ENCODE data around the gene RSPH10B.
"Not testable (repeated sequence)": the region's sequence is repeated elsewhere in the genome, so short reads cannot be mapped to it uniquely, and the experiment has no call there.

Gene RSPH10B

GRCh38 chr7:5926263-5926870, 44.1 kb downstream of the RSPH10B start:
- H3K36me3 ChIP-seq (ENCODE audit: control insufficient read depth in 1 of 2, insufficient read depth in 2 of 2, low read depth in 1 of 2, low read length in 2 of 2); H4K91ac ChIP-seq (ENCODE audit: low read length); H3K27me3 ChIP-seq (ENCODE audit: control insufficient read depth in 1 of 2, insufficient read depth in 1 of 2, low read length in 2 of 2); H3K14ac ChIP-seq (ENCODE audit: low read length in 2 of 2); H3K18ac ChIP-seq (ENCODE audit: low read depth in 1 of 2, low read length in 2 of 2); DNase-seq; H2AK5ac ChIP-seq (ENCODE audit: low read length, severe bottlenecking); H2AFZ ChIP-seq (ENCODE audit: low read depth, low read length); H3K4me2 ChIP-seq (ENCODE audit: low read length, poor library complexity, severe bottlenecking); H4K8ac ChIP-seq (ENCODE audit: low read length); H3K79me1 ChIP-seq (replicated peaks; ENCODE audit: low read length, poor library complexity, severe bottlenecking); H2BK120ac ChIP-seq (ENCODE audit: low read depth, low read length); H2BK15ac ChIP-seq (ENCODE audit: low read depth, poor library complexity, severe bottlenecking); H3K9me3 ChIP-seq (ENCODE audit: control insufficient read depth, low read length); H3K4me1 ChIP-seq (ENCODE audit: control insufficient read depth, insufficient read depth, low read depth, low read length); H2BK5ac ChIP-seq (ENCODE audit: low read depth, low read length, poor library complexity, severe bottlenecking); H3K23ac ChIP-seq (ENCODE audit: low read length in 2 of 2); H3K4me3 ChIP-seq (ENCODE audit: insufficient read depth in 1 of 2, low read depth in 1 of 2, low read length in 2 of 2); H2BK12ac ChIP-seq (ENCODE audit: low read length in 2 of 2); H3K4ac ChIP-seq (ENCODE audit: low read depth in 1 of 2, low read length in 2 of 2); H3K27ac ChIP-seq (ENCODE audit: low read length, poor library complexity, severe bottlenecking); H3K9ac ChIP-seq (ENCODE audit: low read length): not testable (repeated sequence)
- WGBS = no CpG with 5 or more reads among the region's 13 CpGs

- not testable (repeated sequence) for H4K8ac ChIP-seq (ENCODE audit: low read length); H3K27me3 ChIP-seq (ENCODE audit: control insufficient read depth in 1 of 2, insufficient read depth in 1 of 2, low read length in 2 of 2); H3K4me2 ChIP-seq (ENCODE audit: low read length, poor library complexity, severe bottlenecking); H3K23ac ChIP-seq (ENCODE audit: low read length in 2 of 2); H3K9ac ChIP-seq (ENCODE audit: low read length); H4K91ac ChIP-seq (ENCODE audit: low read length); H2BK120ac ChIP-seq (ENCODE audit: low read depth, low read length); H3K14ac ChIP-seq (ENCODE audit: low read length in 2 of 2); H3K27ac ChIP-seq (ENCODE audit: low read length, poor library complexity, severe bottlenecking); H3K4ac ChIP-seq (ENCODE audit: low read depth in 1 of 2, low read length in 2 of 2); DNase-seq; H3K9me3 ChIP-seq (ENCODE audit: control insufficient read depth, low read length); H3K18ac ChIP-seq (ENCODE audit: low read depth in 1 of 2, low read length in 2 of 2); H2AK5ac ChIP-seq (ENCODE audit: low read length, severe bottlenecking); H3K79me1 ChIP-seq (replicated peaks; ENCODE audit: low read length, poor library complexity, severe bottlenecking); H2BK15ac ChIP-seq (ENCODE audit: low read depth, poor library complexity, severe bottlenecking); H2AFZ ChIP-seq (ENCODE audit: low read depth, low read length); H3K4me1 ChIP-seq (ENCODE audit: control insufficient read depth, insufficient read depth, low read depth, low read length); H3K4me3 ChIP-seq (ENCODE audit: insufficient read depth in 1 of 2, low read depth in 1 of 2, low read length in 2 of 2); H2BK5ac ChIP-seq (ENCODE audit: low read depth, low read length, poor library complexity, severe bottlenecking); H3K36me3 ChIP-seq (ENCODE audit: control insufficient read depth in 1 of 2, insufficient read depth in 2 of 2, low read depth in 1 of 2, low read length in 2 of 2); H2BK12ac ChIP-seq (ENCODE audit: low read length in 2 of 2)
- no CpG with 5 or more reads among the region's 12 CpGs for WGBS
These were observed 45.9 kb downstream of the RSPH10B start for GRCh38 chr7:5924630-5925029.

DNA sequence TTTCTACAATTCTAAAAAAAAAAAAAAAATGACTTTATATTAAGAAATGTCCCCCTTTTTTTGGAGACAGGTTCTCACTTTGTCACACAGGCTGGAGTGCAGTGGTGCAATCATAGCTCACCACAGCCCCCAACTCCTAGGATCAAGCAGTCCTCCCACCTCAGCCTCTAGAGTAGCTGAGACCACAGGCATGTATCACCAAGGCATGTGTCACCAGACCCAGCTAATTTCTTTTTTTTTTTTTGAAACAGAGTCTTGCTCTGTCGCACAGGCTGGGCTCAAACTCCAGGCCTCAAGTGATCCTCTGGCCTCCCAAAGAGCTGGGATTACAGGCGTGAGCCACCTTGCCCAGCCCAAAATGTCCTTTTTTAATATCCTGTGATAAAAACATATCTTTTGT, 46.3 kb downstream of the RSPH10B start:
- not testable (repeated sequence) for H3K4ac ChIP-seq (ENCODE audit: low read depth in 1 of 2, low read length in 2 of 2); H2AK5ac ChIP-seq (ENCODE audit: low read length, severe bottlenecking); H3K23ac ChIP-seq (ENCODE audit: low read length in 2 of 2); H3K27ac ChIP-seq (ENCODE audit: low read length, poor library complexity, severe bottlenecking); H3K4me1 ChIP-seq (ENCODE audit: control insufficient read depth, insufficient read depth, low read depth, low read length); H3K79me1 ChIP-seq (replicated peaks; ENCODE audit: low read length, poor library complexity, severe bottlenecking); H2BK15ac ChIP-seq (ENCODE audit: low read depth, poor library complexity, severe bottlenecking); H2BK120ac ChIP-seq (ENCODE audit: low read depth, low read length); H2AFZ ChIP-seq (ENCODE audit: low read depth, low read length); H3K18ac ChIP-seq (ENCODE audit: low read depth in 1 of 2, low read length in 2 of 2); H3K4me2 ChIP-seq (ENCODE audit: low read length, poor library complexity, severe bottlenecking); DNase-seq; H2BK5ac ChIP-seq (ENCODE audit: low read depth, low read length, poor library complexity, severe bottlenecking); H3K27me3 ChIP-seq (ENCODE audit: control insufficient read depth in 1 of 2, insufficient read depth in 1 of 2, low read length in 2 of 2); H3K9me3 ChIP-seq (ENCODE audit: control insufficient read depth, low read length); H4K8ac ChIP-seq (ENCODE audit: low read length); H3K4me3 ChIP-seq (ENCODE audit: insufficient read depth in 1 of 2, low read depth in 1 of 2, low read length in 2 of 2); H3K9ac ChIP-seq (ENCODE audit: low read length); H3K14ac ChIP-seq (ENCODE audit: low read length in 2 of 2); H2BK12ac ChIP-seq (ENCODE audit: low read length in 2 of 2); H3K36me3 ChIP-seq (ENCODE audit: control insufficient read depth in 1 of 2, insufficient read depth in 2 of 2, low read depth in 1 of 2, low read length in 2 of 2); H4K91ac ChIP-seq (ENCODE audit: low read length)
- WGBS = no CpG with 5 or more reads among the region's 2 CpGs

DNA sequence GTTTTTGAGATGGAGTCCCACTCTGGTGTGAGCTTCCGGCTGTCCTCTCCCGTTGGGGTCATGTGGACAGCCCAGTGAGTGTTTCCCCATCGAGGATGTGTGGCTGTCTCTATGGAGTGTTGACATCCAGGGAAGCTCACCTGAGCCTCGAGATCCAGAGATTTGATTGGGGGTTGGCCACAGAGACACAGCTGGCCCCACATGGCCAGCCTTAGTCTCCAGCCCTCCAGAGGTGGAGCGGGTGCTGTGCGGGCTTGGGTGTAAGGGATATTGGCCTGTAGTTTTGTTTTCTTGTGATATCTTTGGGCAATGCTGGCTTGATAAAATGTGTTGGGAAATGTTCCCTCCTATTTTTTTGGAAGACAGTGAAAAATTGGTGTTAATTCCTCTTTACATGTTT, 54.0 kb downstream of the RSPH10B start:
- not testable (repeated sequence) for H3K4me3 ChIP-seq (ENCODE audit: insufficient read depth in 1 of 2, low read depth in 1 of 2, low read length in 2 of 2); H3K27me3 ChIP-seq (ENCODE audit: control insufficient read depth in 1 of 2, insufficient read depth in 1 of 2, low read length in 2 of 2); H2BK120ac ChIP-seq (ENCODE audit: low read depth, low read length); H3K14ac ChIP-seq (ENCODE audit: low read length in 2 of 2); H2AK5ac ChIP-seq (ENCODE audit: low read length, severe bottlenecking); DNase-seq; H3K23ac ChIP-seq (ENCODE audit: low read length in 2 of 2); H3K36me3 ChIP-seq (ENCODE audit: control insufficient read depth in 1 of 2, insufficient read depth in 2 of 2, low read depth in 1 of 2, low read length in 2 of 2); H3K4me2 ChIP-seq (ENCODE audit: low read length, poor library complexity, severe bottlenecking); H4K91ac ChIP-seq (ENCODE audit: low read length); H2BK15ac ChIP-seq (ENCODE audit: low read depth, poor library complexity, severe bottlenecking); H3K27ac ChIP-seq (ENCODE audit: low read length, poor library complexity, severe bottlenecking); H2BK5ac ChIP-seq (ENCODE audit: low read depth, low read length, poor library complexity, severe bottlenecking); H3K9me3 ChIP-seq (ENCODE audit: control insufficient read depth, low read length); H4K8ac ChIP-seq (ENCODE audit: low read length); H3K4ac ChIP-seq (ENCODE audit: low read depth in 1 of 2, low read length in 2 of 2); H3K9ac ChIP-seq (ENCODE audit: low read length); H3K4me1 ChIP-seq (ENCODE audit: control insufficient read depth, insufficient read depth, low read depth, low read length); H3K18ac ChIP-seq (ENCODE audit: low read depth in 1 of 2, low read length in 2 of 2); H3K79me1 ChIP-seq (replicated peaks; ENCODE audit: low read length, poor library complexity, severe bottlenecking); H2AFZ ChIP-seq (ENCODE audit: low read depth, low read length); H2BK12ac ChIP-seq (ENCODE audit: low read length in 2 of 2)
- WGBS = no CpG with 5 or more reads among the region's 6 CpGs

Measured in mesenchymal stem cell (in vitro differentiated cells and primary cell).